ENCODE data around the gene RHOA.
"Not testable (repeated sequence)": the region's sequence is repeated elsewhere in the genome, so short reads cannot be mapped to it uniquely, and the experiment has no call there.

RHOA gene

DNA sequence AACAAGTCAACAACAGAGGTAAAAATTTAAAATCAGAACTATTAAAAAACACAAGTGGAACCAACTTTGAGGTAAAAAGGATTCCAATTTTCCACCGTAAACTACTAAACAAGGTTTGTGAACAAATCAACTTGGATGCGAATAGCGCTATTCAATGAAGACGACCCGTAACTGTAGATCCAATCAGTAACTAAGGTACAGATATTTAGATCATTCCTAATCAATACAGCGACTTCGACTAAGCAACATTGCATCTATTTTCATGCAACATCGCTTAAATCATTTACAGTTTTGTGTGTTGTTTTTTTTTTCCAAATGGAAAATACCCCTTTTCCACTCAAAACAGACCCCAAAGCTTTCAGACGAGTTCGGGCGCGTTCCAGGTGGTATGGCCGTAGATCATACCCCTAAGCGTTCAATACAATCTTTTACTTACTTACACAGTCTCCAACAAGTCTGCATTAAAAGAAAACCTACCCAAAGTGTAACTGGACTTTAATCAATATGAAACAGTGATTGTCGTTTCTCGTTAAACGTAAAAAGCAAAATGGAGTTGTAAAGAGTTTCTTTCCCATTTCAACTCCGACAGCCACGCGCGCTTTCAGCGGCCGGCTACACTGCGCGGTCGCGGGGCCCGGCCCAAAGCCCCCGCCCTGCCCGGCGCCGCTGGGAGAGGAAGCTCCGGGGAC is 786 bp downstream of the RHOA start:
- no peak for DNase-seq

DNA sequence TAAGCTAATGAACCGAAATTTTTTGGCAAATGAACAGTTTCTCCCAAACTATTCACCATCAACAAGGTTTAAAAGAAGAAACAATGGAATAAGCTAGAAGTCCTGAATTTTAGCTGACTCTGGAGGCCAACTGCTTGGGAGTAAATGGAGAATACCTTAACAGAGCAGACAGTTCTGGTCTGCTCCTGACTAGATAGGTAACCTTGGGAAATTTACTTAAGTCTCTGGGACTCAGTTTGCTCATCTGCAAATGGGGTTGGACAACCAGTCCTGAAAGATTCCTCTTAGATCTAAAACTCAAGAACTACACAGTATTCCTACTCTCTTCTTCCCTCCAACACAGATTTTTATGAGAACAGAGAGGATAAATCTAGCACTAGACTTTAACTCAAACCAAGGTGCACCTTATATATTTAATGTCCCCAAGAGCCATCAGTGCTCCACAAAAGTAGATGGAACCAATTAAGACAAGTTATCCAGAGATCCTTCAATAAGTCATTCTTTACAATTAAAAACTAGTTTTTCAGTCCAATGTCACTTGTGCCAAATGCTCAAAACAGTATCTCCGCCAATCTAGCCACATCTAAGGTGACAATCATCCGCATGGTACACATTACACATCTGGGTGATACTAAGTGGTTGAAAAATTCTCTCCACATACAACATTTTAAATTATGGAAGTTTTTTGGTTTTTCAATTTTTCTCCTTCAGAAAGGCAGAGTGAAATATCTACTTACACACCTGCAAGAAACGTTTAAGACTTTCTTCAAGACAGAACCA is 1.5 kb downstream of the RHOA start:
- no peak for DNase-seq

DNA sequence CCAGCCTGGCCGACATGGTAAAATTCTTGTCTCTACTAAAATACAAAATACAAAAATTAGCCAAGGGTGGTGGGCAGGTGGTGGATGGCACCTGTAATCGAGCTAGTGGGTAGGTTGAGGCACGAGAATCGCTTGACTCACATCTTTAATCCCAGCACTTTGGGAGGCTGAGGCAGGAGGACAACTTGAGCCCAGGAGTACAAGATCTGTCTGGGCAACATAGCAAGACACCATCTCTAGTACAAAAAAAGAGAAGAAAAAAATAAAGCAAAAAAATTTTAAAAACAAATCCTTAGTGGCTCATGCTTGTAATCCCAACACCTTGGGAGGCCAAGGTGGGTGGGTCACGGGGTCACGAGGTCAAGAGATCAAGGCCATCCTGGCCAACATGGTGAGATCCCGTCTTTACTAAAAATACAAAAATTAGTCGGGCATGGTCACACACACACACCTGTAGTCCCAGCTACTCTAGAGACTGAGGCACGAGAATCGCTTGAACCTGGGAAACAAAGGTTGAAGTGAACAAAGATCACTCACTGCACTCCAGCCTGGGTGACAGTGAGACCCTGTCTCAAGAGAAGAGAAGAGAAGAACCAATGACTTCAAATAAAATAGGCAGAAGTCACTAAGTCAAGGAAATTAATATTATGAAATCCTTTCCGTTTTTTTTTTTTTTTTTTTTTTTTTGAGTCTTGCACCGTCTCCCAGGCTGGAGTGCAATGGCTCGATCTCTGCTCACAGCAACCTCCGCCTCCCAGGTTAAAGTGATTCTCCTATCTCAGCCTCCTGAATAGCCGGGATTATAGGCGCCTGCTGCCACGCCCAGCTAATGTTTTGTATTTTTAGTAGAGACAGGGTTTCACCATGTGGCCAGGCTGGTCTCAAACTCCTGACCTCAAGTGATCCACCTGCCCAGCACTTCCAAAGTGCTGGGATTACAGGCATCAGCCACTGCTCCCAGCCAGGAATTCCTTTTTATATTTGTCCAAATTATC is 4.9 kb downstream of the RHOA start:
- DNase-seq, result no peak

DNA sequence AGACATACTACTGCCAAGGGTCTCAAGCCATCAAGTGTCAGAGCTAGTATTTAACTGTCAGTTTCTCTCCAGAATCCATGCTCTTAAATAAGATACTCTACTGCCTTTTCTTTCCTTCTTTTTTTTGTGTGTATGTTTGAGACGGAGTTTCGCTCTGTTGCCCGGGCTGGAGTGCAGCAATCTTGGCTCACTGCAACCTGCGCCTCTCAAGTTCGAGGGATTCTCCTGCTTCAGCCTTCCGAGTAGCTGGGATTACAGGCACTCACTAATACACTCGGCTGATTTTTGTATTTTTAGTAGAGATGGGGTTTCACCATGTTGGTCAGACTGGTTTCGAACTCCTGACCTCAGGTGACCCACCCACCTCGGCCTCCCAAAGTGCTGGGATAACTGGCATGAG is 6.2 kb downstream of the RHOA start:
- not testable (repeated sequence) for DNase-seq

DNA sequence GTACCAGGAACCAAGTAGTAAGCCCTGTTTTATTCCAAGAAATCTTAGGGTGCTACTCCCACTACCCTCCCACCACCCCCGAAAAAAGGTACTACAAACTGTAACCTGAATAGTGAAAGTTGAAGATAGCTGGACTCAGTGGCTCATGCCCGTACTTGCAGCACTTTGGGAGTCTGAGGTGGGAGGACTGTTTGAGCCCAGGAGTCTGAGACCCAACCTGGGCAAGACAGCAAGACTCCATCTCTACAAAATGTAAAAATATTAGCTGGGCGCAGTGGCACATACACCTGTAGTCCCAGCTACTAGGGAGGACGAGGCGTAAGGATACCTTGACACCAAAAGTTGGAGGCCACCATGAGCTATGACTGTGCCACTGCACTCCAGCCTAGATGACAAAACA is 7.9 kb downstream of the RHOA start:
- no peak for DNase-seq

DNA sequence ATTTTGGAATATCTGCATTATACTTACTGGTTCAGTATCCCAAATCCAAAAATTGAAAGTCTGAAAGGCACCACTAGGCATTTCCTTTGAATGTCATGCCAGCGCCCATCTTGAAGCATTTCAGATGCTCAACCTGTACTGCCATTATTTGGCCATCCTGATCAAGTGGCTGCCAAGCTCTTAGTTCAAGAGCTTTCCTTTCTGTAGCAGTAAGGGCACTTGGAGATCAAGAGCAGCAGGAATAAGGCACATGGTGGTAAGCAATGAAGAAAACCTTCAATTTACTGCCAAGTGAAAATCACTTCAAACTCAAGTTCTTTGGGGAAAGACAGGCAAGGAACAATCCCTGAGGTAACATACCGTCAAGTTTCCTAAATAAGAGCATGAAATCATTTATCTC is 10.0 kb downstream of the RHOA start:
- DNase-seq, result no peak

DNA sequence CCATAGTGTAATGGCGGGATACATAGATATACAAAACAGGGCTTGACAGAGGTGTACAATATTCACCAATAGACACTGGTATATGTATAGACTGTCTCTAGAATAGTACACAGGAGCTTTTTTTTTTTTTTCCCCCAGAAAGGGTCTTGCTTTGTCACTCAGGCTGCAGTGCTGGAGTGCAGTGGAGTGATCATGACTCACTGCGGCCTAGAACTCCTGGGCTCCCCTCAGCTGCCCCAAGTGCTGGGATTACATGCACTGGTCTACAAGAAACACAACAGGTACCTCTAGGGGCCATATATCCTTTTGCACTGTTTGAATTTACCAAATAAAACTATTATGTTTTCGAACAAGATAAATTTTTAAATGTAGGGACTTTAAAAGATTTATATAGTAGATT is 12.3 kb downstream of the RHOA start:
- DNase-seq, result no peak

DNA sequence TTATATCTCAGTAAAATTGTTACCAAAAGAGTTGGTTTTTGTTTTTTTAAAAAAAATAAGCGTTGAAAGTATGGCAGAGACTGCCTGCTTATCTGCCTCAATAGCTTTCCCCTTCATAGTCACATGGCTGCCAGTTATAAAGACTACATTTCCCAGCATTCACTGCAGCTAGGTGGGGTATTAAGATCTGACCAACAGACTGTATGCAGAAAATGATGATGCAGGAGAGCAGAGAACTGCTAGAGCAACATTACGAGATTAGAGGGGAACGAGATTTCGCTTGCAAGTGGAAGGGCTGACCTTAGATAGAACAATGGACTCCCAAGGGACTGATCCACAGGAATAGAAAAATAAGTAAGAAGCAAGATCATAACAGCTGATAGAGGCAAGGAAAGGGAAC is 14.3 kb downstream of the RHOA start:
- no peak for DNase-seq

DNA sequence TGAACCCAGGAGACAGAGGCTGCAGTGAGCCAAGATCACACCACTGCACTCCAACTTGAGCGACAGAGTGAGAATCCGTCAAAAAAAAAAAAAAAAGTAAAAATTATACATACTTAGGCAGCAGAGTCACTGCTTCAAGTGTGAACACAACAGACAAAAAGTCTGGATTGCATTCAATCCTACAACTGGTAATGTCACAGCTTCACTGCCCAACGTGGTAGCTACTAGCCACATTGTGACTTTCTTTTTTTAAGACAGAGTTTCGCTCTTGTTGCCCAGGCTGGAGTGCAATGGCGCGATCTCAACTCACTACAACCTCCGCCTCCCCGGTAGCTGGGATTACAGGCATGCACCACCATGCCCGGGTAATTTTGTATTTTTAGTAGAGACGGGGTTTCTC is 20.5 kb downstream of the RHOA start:
- DNase-seq, result not testable (repeated sequence)

DNA sequence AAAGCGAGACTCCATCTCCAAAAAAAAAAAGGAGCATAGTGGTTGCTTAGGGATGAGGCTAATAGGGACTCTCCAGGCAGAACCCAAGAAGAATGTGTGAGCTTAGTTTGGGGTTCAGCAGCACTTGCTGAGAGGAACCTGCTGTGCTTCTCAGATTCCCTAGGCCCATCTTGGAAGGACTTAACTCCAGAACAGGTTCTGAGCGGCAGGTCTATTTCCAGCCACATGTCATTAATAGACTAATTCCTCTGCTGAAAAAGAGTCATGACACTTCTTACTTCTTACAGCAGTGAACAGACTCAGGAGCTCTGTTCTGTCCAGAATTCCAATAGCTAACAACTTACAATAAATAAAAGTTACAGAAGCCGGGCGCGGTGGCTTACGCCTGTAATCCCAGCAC is 22.5 kb downstream of the RHOA start:
- no peak for DNase-seq

DNA sequence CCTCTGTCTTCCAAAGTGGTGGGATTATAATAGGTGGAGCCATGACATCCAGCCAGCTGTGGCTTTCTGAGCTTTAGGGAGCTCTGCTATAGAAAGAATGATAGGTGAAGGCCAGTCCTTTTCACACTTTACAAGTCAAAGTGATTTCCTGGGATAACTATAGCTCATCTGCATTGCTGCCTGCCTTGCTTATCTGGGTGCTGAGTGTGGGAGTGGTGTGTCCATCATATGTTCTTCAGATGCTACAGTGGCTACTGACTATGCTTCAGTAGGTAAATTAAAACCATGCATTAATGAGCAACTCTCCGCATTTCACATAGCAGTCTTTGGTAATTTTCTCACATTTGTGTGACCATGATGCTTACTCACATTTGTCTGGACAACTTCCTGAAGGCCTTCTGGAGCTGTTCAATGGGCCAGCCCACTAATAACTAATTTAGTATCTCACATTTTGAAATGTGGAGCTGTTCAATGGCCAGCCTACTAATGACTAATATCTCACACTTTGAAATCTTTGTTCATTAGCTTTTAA is 23.4 kb downstream of the RHOA start:
- DNase-seq, result no peak

DNA sequence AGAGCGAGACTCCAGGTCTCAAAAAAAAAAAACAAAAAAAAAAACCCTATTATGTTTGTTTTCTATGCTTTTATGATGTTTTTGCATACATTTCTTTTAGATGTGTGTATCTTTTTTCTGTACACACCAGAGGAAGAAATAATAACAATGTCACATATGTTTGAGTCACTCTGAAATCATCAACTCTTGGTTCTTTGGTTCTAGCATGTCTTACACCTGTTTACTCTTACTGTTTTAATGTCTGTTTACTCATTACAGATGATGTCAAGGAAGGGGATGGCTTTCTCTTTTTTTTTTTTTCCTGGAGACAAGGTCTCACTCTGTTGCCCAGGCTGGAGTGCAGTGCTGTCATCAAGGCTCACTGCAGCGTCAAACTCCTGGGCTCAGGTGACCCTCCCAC is 24.1 kb downstream of the RHOA start:
- DNase-seq, result no peak

DNA sequence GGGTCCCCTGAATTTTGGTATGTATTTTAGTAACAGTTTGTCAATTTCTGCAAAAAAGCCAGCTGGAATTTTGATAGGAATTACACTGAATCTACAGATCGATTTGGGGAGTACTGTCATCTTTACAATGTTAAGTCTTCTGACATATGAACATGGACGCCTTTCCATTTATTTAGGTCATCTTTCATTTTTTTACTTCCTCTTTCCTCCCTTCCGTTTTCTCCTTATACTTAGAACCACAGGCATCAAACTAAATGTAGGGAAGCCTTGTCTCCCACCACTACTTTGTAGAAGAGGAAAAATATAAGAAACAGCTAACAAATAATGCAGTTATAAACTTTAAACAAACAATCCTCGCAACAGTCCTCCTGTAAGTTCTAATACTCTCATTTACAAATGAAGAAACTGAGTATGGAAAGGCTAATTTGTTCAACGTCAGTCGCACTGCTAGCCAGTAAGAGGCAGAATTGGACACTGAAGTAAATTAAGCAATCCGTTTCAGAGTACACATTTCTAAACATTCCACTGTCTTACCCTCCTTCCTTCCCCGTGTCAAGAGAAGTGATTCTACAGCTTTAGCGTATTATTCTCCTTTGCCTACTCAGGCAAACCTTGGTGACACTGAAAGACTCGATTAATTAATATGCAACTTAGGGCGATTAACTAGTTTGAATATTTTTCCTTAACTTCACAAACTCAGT is 25.6 kb downstream of the RHOA start:
- DNase-seq, result no peak

DNA sequence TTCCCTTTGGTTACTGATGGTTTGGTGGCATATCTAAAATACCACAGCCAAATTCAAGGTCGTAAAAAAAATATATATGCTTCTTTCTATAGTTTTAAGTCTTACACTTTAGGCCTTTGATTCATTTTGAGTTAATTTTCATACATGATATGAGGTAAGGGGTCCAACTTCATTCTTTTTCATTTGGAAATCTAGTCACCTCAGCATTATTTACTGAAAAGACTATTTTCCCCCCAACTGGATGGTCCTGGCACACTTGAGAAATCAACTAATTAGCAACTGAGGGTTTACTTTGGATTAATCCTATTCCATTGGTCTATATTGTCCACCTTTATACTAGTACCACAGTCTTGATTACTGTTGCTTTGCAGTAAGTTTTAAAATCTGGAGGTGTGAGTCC is 26.2 kb downstream of the RHOA start:
- no peak for DNase-seq

DNA sequence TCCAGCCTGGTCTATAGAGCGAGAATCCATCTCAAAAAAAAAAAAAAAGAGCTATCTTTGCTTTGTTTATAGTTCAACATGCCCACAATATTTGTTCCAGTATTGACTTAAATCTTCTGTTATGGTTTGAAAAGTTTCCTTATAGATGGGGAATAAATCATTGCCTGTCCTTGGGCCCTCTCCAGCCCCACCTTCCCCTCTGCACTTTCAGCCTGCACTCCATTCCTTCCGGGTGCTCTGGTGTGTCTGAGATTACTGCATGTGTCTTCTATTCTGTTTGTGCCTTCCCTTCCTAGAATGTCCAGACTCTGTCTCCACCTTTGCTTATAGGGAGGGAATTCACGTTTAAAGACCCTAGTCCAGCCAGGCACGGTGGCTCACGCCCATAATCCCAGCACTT is 28.4 kb downstream of the RHOA start:
- no peak for DNase-seq

DNA sequence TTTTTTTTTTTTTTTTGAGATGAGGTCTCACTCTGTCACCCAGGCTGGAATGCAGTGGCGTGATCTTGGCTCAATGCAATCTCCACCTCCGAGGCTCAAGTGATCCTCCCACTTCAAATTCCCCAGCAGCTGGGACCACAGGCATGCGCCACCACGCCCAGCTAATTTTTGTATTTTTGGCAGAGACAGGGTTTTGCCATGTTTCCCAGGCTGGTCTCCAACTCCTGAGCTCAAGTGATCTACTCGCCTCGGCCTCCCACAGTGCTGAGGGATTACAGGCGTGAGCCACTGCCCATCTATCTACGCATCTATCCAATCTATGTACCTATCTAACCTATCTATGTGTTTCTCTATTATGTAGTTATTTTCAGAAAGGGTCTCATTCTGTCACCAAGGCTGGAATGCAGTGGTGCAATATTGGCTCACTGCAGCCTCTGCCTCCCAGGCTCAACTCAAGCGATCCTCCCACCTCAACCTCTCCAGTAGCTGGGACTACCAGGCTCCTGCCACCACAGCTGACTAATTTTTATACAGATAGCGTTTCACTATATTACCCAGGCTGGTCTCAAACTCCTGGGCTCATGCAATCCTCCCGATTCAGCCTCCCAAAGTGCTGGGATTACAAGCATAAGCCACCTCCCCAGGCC is 33.4 kb downstream of the RHOA start:
- DNase-seq, result no peak

DNA sequence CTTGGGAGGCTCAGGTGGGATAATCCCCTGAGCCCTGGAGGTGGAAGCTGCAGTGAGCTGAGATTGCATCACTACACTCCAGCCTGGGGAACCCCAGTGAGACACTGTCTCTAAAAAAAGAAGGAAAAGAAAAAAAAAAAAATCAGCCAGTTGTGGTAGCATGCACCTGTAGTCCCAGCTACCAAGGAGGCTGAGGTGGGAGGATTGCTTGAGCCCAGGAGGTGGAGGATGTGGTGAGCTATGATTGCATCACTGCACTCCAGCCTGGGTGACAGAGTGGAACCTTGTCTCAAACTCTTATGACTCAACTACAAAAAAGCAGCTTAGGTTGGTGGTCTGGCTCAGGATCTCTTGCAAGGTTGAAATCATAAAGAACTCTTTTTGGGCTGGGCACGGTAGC is 34.3 kb downstream of the RHOA start:
- peak; percentile 8 for DNase-seq

DNA sequence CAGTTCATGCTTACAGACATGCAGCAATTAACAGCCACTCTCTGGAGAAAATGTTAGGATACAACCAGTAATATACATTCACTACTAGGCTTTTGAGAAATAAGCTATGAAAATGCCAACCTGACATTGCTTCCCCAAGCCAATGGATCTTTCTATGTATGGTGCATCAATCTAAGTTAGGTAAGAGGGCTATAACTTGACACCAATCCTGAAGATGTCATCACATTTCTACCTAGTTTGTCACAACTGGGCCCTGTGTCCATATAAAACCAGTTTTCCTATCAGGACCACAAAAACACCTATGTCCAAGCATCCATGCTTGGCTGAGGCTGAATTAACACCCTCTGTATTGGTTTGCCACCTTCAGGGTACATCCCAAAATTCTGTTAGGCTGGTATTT is 39.8 kb downstream of the RHOA start:
- DNase-seq, result no peak

DNA sequence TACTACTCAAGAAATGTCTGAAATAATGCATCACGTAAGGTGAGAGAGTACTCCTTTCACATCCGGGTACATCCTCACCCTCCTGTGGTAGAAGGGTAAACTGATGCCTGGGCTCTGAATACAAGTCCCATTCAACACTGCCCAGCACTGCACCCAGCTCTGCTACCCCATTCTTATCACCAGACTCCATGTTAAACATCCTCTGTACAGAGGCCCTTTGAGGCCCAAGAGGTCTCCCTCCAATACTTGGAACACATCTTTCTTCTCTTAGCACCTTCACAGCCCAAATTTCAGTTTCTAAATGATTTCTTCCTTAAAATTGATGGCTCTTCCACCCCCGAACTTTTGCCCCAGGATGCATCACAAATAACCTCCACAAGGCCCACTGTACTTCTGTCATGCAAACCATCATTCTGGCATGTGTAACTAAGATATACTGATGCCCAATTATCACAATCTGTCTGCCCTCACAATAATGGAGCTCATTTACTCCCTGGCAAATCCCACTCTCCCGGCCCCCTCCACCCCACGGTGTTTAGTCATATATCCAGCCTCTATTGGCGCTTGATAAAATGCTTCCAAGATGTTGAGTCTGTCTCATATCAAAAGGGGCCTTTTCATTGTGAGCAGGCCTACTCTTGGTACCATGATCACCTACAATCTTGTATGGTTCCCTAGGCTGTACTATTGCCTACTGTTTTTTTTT is 41.0 kb downstream of the RHOA start:
- DNase-seq, result no peak

DNA sequence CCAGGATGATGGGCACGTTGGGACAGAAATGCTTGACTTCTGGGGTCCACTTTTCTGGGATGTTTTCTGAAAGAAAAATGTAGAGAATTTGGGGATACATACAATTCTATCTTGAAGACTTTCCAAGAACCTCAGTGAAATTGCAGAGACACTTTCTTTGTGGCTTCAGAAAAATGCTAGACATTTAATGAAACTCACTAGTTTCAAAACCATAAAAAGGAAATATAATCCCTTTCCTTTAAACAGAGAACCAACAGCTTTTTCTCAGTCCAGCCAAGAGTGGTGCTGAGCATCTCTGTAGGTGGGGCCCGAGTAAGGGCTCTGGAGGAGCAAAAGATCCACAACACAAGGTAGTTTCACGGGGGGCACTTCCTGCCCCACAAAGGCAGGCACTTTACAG is 49.2 kb downstream of the RHOA start:
- no peak for DNase-seq

DNA sequence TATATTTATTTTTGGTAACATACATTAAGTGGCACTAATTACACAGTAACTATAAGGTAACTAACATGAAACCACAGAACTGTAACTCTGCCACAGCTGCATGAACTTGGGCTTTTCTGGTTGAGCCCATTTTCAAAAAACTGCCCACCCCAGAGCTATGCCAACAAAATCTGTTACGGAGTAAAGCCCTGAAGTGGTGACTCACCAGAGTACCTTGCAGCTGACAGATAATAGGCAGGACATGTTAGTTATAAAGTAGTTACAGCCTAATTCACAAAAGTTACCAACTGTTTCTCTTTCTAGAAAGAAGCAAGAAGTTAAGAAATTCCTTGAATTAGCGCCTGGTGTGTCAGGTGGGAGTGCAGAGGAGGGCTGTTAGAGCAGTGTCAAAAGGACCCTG is 52.2 kb downstream of the RHOA start:
- no peak for DNase-seq

DNA sequence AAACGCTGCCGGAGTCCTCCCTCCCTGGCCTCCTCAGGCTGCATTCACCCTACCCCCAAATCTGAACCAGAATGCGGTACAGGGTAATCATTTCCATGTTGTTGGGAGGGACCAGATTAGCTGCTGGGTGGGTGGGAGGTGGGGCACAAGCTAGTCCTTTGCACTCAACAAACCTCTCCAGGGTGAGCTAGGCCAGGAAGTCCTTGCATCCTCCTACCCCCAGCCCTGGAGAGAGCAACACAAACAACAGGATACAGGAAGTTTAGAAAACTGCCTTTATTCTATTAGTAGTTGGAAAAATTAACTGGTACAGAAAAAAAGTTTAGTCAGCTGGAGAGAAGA is 52.9 kb downstream of the RHOA start:
- DNase-seq, result no peak
